Neural cell (in vitro differentiated cells): Measurements from ENCODE around the gene IL15.

Source experiments
- EP300 ChIP-seq: fragments of 450-650 bp; conservative IDR thresholded peaks from 2 replicates; pipeline ENCODE4 v1.6.1; 2014; ENCODE audit warnings: antibody characterized with exemption, mild to moderate bottlenecking, moderate library complexity; ENCODE audit not compliant: poor library complexity, severe bottlenecking
- EZH2 ChIP-seq: fragments of 200-600, 300-800 bp; shearing (Covaris generic), sonication (generic); IDR thresholded peaks from 2 replicates; pipeline ENCODE4 v1.6.1; 2014; ENCODE audit warnings: antibody characterized with exemption, low read length, borderline replicate concordance, mild to moderate bottlenecking; ENCODE audit not compliant: insufficient read depth, poor library complexity, severe bottlenecking
- MXI1 ChIP-seq: fragments of 450-650 bp; conservative IDR thresholded peaks from 2 replicates; pipeline ENCODE4 v1.6.1; 2014; ENCODE audit warnings: antibody characterized with exemption, mild to moderate bottlenecking; ENCODE audit not compliant: poor library complexity, severe bottlenecking
- POLR2AphosphoS5 ChIP-seq: IDR thresholded peaks from 2 replicates; pipeline ENCODE4 v1.6.1; 2012
- RAD21 ChIP-seq: fragments of 450-650 bp; conservative IDR thresholded peaks from 2 replicates; pipeline ENCODE4 v1.6.1; 2014; ENCODE audit warnings: antibody characterized with exemption, mild to moderate bottlenecking, moderate library complexity
- REST ChIP-seq: IDR thresholded peaks from 2 replicates; pipeline ENCODE4 v1.6.1; 2012; ENCODE audit warnings: borderline replicate concordance
- SMC3 ChIP-seq: fragments of 450-650 bp; conservative IDR thresholded peaks from 2 replicates; pipeline ENCODE4 v1.6.1; 2014; ENCODE audit warnings: antibody characterized with exemption, mild to moderate bottlenecking, moderate library complexity; ENCODE audit not compliant: poor library complexity
- TAF1 ChIP-seq: IDR thresholded peaks from 2 replicates; pipeline ENCODE4 v1.6.1; 2012; ENCODE audit warnings: low read depth
- TF ChIP-seq, protein P1 (sequence below): fragments of 450-650 bp; IDR thresholded peaks from 2 replicates; pipeline ENCODE4 v1.5.1; 2014; ENCODE audit warnings: antibody characterized with exemption, mild to moderate bottlenecking, moderate library complexity; ENCODE audit not compliant: poor library complexity, severe bottlenecking

GRCh38 chr4:141668200-141668910 lies 32.0 kb downstream of the IL15 start:
- TF ChIP-seq, protein P1, sequence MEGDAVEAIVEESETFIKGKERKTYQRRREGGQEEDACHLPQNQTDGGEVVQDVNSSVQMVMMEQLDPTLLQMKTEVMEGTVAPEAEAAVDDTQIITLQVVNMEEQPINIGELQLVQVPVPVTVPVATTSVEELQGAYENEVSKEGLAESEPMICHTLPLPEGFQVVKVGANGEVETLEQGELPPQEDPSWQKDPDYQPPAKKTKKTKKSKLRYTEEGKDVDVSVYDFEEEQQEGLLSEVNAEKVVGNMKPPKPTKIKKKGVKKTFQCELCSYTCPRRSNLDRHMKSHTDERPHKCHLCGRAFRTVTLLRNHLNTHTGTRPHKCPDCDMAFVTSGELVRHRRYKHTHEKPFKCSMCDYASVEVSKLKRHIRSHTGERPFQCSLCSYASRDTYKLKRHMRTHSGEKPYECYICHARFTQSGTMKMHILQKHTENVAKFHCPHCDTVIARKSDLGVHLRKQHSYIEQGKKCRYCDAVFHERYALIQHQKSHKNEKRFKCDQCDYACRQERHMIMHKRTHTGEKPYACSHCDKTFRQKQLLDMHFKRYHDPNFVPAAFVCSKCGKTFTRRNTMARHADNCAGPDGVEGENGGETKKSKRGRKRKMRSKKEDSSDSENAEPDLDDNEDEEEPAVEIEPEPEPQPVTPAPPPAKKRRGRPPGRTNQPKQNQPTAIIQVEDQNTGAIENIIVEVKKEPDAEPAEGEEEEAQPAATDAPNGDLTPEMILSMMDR, result no peak
- TF ChIP-seq POLR2AphosphoS5 (no peak), REST (no peak), EP300 (no peak), TAF1 (no peak), EZH2 (no peak), MXI1 (no peak), SMC3 (no peak), RAD21 (no peak)
